ENCODE results near the gene PPP1R18.
"Not testable (repeated sequence)": the region's sequence is repeated elsewhere in the genome, so short reads cannot be mapped to it uniquely, and the experiment has no call there.

The PPP1R18 gene

GRCh38 chr6:30686009-30686907, at the start of gene PPP1R18:
Gene PPP1R18 (minus strand): TSS chr6:30686645. CDS start chr6:30686018, 627 bp downstream.
- peak; percentile 39 to 43 for ATAC-seq

GRCh38 chr6:30735668-30736314, 49.3 kb upstream of the PPP1R18 start:
- peak; percentile 40 to 47 for ATAC-seq

GRCh38 chr6:30732237-30732943, 45.9 kb upstream of the PPP1R18 start:
- no peak for ATAC-seq

- ATAC-seq = peak; percentile 90
Measured at GRCh38 chr6:30730601-30731435, 44.4 kb upstream of the PPP1R18 start.

- no peak for ATAC-seq
Measured at GRCh38 chr6:30727920-30728553, 41.6 kb upstream of the PPP1R18 start.

GRCh38 chr6:30726506-30727413, 40.3 kb upstream of the PPP1R18 start:
- ATAC-seq = no peak

- ATAC-seq = no peak
Measured at GRCh38 chr6:30725713-30726505, 39.5 kb upstream of the PPP1R18 start.

- no peak for ATAC-seq
Measured at GRCh38 chr6:30724906-30725667, 38.6 kb upstream of the PPP1R18 start.

- not testable (repeated sequence) for ATAC-seq
Measured at GRCh38 chr6:30723843-30724741, 37.6 kb upstream of the PPP1R18 start.

GRCh38 chr6:30723159-30723842, 36.9 kb upstream of the PPP1R18 start:
- not testable (repeated sequence) for ATAC-seq

GRCh38 chr6:30722280-30723112, 36.1 kb upstream of the PPP1R18 start:
- no peak for ATAC-seq

- ATAC-seq = not testable (repeated sequence)
Measured at GRCh38 chr6:30722025-30722279, 35.5 kb upstream of the PPP1R18 start.

- peak; percentile 9 to 15 for ATAC-seq
Measured at GRCh38 chr6:30721198-30722024, 35.0 kb upstream of the PPP1R18 start.

- no peak for ATAC-seq
Measured at GRCh38 chr6:30720738-30721197, 34.3 kb upstream of the PPP1R18 start.

Measured in activated CD4-positive, CD25-positive, alpha-beta regulatory T cell treated with anti-CD3 and anti-CD28 coated beads, Interleukin-2, amount 50 U/mL, for 24 hours (primary cell).